Loucy (cell line): Measurements from ENCODE around the gene CD177.

Experiments used
- H2AFZ ChIP-seq: fragments of 200-600 bp; sonication (generic); 2 replicates; pipeline ENCODE4 v1.6.0; 2016; ENCODE audit warnings: antibody characterized with exemption, mild to moderate bottlenecking, low read length, moderate library complexity
- H3F3A ChIP-seq: fragments of 200-600 bp; 2 replicates; pipeline ENCODE4 v1.6.0; 2016; ENCODE audit warnings: antibody characterized with exemption, low read depth, mild to moderate bottlenecking
- H3K27me3 ChIP-seq: fragments of 200-600 bp; sonication (generic); 2 replicates; pipeline ENCODE4 v1.6.1; 2014; ENCODE audit warnings: low read length, mild to moderate bottlenecking; ENCODE audit not compliant: insufficient read depth, poor library complexity, severe bottlenecking
- H3K36me3 ChIP-seq: fragments of 200-600 bp; sonication (generic); 2 replicates; pipeline ENCODE4 v1.6.1; 2016; ENCODE audit warnings: low read length; ENCODE audit not compliant: insufficient read depth
- H3K4me1 ChIP-seq: fragments of 200-600 bp; sonication (generic); 2 replicates; pipeline ENCODE4 v1.5.1; 2014; ENCODE audit warnings: low read length, mild to moderate bottlenecking; ENCODE audit not compliant: insufficient read depth, poor library complexity, severe bottlenecking
- H3K4me2 ChIP-seq: fragments of 200-600 bp; sonication (generic); 2 replicates; pipeline ENCODE4 v1.6.0; 2014; ENCODE audit warnings: antibody characterized with exemption, low read length, low read depth, mild to moderate bottlenecking; ENCODE audit not compliant: poor library complexity, severe bottlenecking
- H3K4me3 ChIP-seq: fragments of 200-600 bp; sonication (generic); 2 replicates; pipeline ENCODE4 v1.5.1; 2014; ENCODE audit warnings: low read length, mild to moderate bottlenecking, mixed read lengths; ENCODE audit not compliant: poor library complexity, severe bottlenecking
- H3K79me2 ChIP-seq: fragments of 200-600 bp; sonication (generic); 2 replicates; pipeline ENCODE4 v1.6.1; 2014; ENCODE audit warnings: low read length; ENCODE audit not compliant: insufficient read depth
- H3K9ac ChIP-seq: fragments of 200-600 bp; sonication (generic); 2 replicates; pipeline ENCODE4 v1.6.0; 2014; ENCODE audit warnings: mild to moderate bottlenecking, low read depth, low read length, moderate library complexity; ENCODE audit not compliant: poor library complexity, severe bottlenecking
- H3K9me2 ChIP-seq: fragments of 200-600 bp; sonication (generic); replicated peaks from 2 replicates; pipeline ENCODE4 v1.6.1; 2016; ENCODE audit warnings: low read depth, low read length, mixed read lengths
- H3K9me3 ChIP-seq: fragments of 200-600 bp; sonication (generic); 2 replicates; pipeline ENCODE4 v1.6.1; 2014; ENCODE audit warnings: mild to moderate bottlenecking, antibody characterized with exemption, low read length, low read depth; ENCODE audit not compliant: insufficient read depth
- H4K20me1 ChIP-seq: fragments of 200-600 bp; sonication (generic); 2 replicates; pipeline ENCODE4 v1.6.0; 2014; ENCODE audit warnings: antibody characterized with exemption, low read length, mild to moderate bottlenecking; ENCODE audit not compliant: insufficient read depth, poor library complexity, severe bottlenecking
- CTCF ChIP-seq: fragments of 200-600 bp; sonication (generic); conservative IDR thresholded peaks from 2 replicates; pipeline ENCODE4 v1.5.1; 2014; ENCODE audit warnings: mild to moderate bottlenecking, antibody characterized with exemption, low read length
- EZH2phosphoT487 ChIP-seq: fragments of 200-600 bp; IDR thresholded peaks from 2 replicates; pipeline ENCODE4 v1.6.1; 2018; ENCODE audit warnings: antibody characterized with exemption, mild to moderate bottlenecking, moderate library complexity, borderline replicate concordance

CD177 gene

DNA sequence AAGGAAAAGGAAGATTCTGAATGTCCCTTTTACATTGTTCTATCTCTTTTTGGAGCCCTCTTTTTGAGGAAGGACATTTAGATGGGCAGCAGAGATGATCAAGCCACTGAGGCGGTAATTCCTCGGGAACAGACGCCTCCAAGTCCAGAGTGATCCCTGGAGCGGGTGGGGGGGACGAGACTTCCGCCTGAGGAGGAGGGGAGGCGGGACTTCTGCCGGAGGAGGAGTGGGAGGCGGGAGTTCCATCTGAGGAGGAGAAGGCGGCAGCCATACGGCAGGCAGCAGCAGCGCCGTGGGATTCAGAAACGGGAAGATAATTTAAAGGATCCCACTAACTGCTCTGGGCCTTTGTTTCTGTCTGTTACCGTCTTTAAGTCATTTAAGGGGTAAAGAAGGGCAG is 37.6 kb upstream of the CD177 start:
- Histone ChIP-seq H3K79me2 (no peaks in the 10 kb centered on the region), H3F3A (no peaks in the 10 kb centered on the region), H2AFZ (no peak overlapping the region), H4K20me1 (no peaks in the 10 kb centered on the region), H3K4me2 (no peak overlapping the region), H3K4me3 (no peak overlapping the region), H3K9me2 (no peaks in the 10 kb centered on the region), H3K4me1 (no peaks in the 10 kb centered on the region), H3K36me3 (no peaks in the 10 kb centered on the region), H3K9ac (no peak overlapping the region), H3K27me3 (no peaks in the 10 kb centered on the region), H3K9me3 (peaks cover 3% of the 10 kb centered on the region; the same call in 1 of the 2 replicates)
- TF ChIP-seq EZH2phosphoT487 = no peak
- TF ChIP-seq CTCF = no peak

DNA sequence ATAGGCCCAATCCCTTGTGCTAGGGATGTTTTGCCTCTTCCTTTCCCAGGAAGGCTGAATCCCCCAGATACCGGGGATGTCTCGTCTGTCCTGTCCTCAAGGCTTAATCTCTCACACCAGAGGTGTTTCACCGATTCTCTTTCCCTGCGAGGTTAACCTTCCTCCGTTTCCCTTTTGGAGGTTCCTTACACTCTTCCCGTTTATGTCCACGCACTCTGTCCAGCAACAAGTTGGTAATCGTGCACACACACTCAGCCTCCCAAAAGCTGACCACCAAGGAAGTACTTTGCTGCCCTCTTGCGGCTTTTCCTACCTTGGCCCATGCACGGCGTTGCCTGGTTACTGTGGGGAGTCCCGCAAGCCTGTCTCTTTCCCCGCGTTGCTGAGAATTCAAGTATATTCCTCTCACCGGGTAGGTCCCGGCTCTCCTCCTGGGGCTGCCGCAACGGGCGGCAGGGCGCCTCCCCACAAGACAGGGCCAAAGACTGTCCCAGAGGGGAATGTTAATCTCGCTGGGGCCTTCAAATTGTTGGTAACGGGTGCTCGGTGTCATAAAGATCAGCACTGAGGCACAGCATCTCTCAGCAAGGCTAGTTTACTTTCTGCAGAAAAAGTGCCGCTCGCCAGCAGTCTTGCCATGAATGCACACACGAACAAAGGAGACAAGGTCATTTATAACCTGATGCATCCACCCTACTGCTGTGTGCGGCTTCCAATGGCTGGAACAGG is 36.7 kb upstream of the CD177 start:
- no peaks in the 10 kb centered on the region for H3K36me3 ChIP-seq
- H3K9me2 ChIP-seq = no peaks in the 10 kb centered on the region
- no peak overlapping the region for H3K9ac ChIP-seq
- no peaks in the 10 kb centered on the region for H3K4me1 ChIP-seq
- no peak for TF ChIP-seq EZH2phosphoT487
- no peak for TF ChIP-seq CTCF
- no peak overlapping the region for H3K4me3 ChIP-seq
- H2AFZ ChIP-seq = no peak overlapping the region
- no peaks in the 10 kb centered on the region for H3K27me3 ChIP-seq
- no peaks in the 10 kb centered on the region for H3K79me2 ChIP-seq
- H3F3A ChIP-seq = no peaks in the 10 kb centered on the region
- no peak overlapping the region for H3K4me2 ChIP-seq
- peaks cover 3% of the 10 kb centered on the region; the same call in 1 of the 2 replicates for H3K9me3 ChIP-seq
- no peaks in the 10 kb centered on the region for H4K20me1 ChIP-seq

DNA sequence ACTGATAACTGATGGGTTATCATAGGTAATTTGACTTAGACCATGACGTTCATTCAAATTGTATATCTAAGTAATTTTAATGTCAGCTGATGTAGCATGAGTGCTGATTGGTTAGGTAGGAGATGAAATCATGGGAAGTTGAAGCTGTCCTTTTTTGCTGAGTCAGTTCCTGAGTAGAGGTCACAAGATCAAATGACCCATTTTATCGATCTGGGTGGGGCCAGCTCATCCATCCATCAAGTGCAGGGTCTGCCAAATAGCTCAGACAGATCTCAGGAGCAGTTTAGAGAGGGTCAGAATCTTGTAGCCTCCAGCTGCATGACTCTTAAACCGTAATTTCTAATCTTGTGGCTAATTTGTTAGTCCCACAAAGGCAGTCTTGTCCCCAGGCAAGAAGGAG is 35.3 kb upstream of the CD177 start:
- H3K79me2 ChIP-seq = no peaks in the 10 kb centered on the region
- H3K27me3 ChIP-seq = no peaks in the 10 kb centered on the region
- H3K9me3 ChIP-seq = peaks cover 3% of the 10 kb centered on the region; the same call in 1 of the 2 replicates
- H3F3A ChIP-seq = no peaks in the 10 kb centered on the region
- no peaks in the 10 kb centered on the region for H3K9me2 ChIP-seq
- H3K9ac ChIP-seq = no peak overlapping the region
- H3K36me3 ChIP-seq = no peaks in the 10 kb centered on the region
- no peak overlapping the region for H2AFZ ChIP-seq
- H3K4me3 ChIP-seq = no peak overlapping the region
- H3K4me2 ChIP-seq = no peak overlapping the region
- H3K4me1 ChIP-seq = no peaks in the 10 kb centered on the region
- TF ChIP-seq EZH2phosphoT487 (no peak), CTCF (no peak)
- H4K20me1 ChIP-seq = no peaks in the 10 kb centered on the region
